GM03348 (cell line): ENCODE data around the gene NUDT16L1.

Source experiments
- DNase-seq: peaks from one replicate; pipeline ENCODE4 v3.0.0; 2012; ENCODE audit warnings: low spot score

Gene NUDT16L1

GRCh38 chr16:4664538-4665418 is 28.6 kb upstream of the NUDT16L1 start:
- DNase-seq = no peak

DNA sequence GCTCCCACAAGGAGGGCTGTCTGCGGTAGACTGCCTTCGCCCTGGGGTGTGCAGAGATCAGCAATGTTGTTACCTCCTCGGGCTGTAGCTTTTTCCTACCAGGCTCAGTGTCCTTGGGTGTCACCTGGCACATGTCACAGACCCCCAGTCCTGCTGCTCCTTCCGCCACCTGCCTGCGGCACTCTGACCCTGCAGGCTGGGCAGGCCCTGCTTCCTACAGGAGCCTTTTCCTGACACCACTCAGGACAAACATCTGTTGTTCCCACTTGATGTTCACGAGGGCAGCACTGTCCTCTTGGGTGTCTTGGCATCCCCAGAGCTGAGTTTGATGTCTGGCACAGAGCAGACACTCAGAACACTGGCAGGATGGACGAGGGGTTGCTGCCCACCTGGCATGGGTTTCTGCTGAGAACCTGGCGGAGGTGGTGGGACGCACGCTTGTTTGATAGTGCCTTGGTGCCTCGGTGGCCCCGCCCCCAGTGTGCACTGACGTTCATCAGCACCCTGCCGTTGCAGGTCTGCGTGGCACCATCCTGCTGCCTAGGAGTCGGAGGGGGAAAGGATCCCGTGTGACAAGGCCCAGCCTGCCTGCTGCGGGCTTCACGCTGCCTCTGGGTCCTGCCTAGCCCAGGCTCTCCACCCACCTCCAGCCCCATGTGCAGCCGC is 26.7 kb upstream of the NUDT16L1 start:
- no peak for DNase-seq

DNA sequence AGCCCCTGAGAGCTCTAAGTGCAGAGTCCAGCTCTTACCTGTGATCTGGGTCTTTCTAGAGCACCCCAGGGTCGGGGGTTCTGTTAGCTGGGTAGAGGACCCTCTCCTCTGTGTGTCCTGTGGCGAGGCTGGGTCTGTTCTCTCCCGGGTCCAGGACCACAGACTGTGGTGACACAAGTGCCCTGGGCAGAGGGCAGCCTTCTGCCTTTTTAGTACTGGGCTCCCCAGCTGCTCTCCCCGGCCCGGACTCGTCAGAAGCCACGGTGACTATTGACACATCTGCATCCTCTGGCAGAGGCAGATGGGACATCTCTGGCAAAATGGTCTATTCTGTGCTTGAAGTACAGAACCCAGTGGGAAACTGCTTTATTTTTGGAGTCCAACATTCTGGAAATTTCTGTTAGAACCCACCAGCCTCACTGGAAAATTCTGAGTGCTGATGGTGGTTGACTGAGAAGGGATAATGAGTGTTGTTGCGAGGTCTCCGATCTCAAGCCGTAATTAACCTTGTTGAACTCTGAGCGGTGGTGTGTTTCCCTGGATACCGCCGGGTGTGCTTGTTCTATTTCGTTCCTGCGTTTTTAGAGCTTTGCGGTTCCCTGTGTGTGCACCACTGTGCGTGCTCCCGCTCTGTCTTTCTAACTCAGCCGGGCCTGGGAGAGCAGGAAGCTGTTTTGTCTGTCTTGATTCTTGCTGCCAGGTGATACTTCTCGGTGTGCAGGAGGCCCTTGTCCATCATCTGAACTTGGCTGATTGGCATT is 26.0 kb upstream of the NUDT16L1 start:
- DNase-seq = no peak

GRCh38 chr16:4668313-4668960 is 24.9 kb upstream of the NUDT16L1 start:
- DNase-seq = no peak

- DNase-seq = no peak
These were observed 19.8 kb upstream of the NUDT16L1 start for GRCh38 chr16:4673387-4674046.

DNA sequence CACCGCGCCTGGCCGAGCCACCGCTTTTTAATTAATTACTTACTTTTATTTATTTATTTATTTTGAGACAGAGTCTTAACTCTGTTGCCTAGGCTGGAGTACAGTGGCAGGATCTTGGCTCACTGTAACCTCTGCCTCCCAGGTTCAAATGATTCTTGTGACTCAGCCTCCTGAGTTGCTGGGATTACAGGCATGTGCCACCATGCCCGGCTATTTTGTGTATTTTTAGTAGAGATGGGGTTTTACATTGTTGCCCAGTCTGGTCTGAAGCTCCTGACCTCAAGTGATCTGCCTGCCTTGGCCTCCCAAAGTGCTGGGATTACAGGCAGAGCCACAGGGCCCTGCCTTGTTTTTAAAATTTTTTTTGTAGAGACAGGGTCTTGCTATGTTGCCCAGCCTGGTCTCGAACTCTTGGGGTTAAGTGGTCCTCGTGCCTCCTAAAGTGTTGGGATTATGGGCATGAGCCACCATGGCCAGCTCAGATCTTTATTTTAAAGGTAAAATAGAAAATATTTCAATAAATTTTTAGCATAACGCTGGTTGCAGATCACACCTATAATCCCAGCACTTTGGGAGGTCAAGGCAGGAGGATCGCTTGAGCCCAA is 18.3 kb upstream of the NUDT16L1 start:
- DNase-seq = no peak

DNA sequence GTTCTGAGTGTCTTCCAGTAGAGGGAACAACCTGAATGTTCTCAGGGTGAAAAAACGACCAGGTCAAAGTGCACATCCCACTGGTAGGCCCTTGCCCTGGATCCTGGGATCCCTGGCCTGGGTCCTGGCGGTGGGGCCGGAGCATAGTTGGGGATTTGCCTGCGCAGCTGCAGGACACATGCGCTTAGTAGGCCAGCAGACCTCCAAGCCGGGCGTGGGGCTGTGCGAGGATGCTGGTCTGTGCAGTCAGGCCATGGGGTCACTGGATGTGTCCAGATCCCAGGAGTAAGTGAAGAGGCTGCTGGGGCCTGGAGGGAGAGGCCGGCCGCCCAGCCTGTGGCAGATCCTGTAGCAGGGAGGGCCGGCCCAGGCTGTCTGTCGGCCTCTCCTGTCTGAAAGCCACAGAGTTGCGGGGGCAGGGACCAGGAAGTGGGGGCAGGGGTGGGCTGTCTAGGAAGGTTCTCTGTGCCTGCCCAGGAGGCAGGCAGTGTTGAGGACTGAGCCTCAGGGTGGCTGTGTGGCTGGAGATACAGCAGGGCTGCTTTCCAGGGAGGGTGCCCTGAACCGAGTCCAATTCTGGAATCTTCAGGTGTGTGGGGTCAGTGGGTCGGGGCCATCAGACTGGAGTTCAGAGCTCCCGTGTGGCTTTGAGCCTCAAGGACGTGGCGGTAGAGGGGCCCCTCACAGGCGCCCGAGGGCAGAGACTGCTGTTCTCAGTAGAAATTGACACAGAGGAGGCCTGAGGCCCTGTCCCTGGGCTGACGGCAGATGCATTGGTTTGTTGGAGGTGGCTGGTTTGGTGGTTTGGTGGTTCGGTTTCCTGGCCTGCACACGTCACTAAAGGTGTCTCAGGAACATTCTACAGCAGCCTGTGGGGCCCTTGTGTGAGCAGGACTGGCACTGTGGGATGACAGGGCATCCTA is 17.2 kb upstream of the NUDT16L1 start:
- no peak for DNase-seq

GRCh38 chr16:4676831-4677230 is 16.5 kb upstream of the NUDT16L1 start:
- DNase-seq = no peak

GRCh38 chr16:4677390-4677789 is 16.0 kb upstream of the NUDT16L1 start:
- no peak for DNase-seq

GRCh38 chr16:4677994-4678393 is 15.4 kb upstream of the NUDT16L1 start:
- DNase-seq = no peak

DNA sequence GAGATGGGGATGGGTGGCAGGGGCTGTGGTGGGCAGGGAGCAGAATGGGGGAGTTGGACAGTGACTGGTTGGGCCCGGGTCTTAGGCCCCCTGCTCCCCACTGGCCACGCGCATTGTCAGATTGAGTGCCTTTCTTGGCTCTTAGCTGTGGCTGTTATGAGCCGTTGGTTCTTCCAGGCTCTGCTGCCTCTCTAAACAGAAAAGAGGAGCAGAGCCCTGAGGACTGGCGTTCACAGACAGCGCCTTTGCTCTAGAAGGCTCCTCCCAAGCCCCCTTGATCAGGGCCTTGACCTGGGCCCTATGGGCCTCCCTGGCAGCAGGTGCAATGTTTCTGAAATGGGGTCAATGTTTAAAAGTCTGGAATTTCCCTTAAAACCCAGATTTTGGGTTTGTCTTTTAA is 14.8 kb upstream of the NUDT16L1 start:
- no peak for DNase-seq

DNA sequence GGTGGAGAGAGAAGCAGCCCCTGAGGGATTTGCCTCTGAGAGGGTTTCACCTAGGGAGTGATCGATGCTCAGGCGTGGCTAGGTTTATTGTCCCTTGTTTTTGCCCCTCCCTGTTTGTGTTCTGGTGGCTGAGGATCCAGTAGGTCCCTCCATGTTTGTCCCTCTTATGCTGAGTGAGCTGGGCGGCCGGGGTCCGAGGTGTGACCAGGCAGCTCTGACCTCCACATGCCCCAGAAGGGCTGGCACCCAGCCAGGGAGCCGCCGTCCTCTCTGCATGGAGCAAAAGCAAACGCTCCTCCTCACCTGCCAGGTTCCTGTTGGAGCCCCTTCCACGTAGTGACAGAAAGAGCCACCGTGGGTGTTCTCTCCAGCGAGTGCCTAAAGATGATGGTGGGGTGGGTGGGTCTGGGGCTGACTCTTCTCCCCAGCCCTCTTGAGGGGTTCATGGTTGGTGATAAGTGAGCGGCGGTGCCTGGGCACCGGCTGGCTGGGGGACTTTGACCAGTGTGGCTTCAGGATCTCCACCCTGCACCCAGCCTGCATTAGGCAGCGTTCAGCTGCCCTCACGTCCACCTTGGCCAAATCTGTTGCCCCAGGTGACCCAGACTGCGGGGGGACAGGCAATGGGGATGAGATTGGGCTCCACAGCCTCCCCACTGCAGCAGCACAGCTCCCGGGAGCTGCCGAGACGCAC is 14.1 kb upstream of the NUDT16L1 start:
- DNase-seq = no peak

GRCh38 chr16:4679850-4680636 is 13.3 kb upstream of the NUDT16L1 start:
- DNase-seq = no peak

GRCh38 chr16:4680673-4681470 is 12.5 kb upstream of the NUDT16L1 start:
- no peak for DNase-seq

GRCh38 chr16:4681471-4682083 is 11.8 kb upstream of the NUDT16L1 start:
- no peak for DNase-seq

DNA sequence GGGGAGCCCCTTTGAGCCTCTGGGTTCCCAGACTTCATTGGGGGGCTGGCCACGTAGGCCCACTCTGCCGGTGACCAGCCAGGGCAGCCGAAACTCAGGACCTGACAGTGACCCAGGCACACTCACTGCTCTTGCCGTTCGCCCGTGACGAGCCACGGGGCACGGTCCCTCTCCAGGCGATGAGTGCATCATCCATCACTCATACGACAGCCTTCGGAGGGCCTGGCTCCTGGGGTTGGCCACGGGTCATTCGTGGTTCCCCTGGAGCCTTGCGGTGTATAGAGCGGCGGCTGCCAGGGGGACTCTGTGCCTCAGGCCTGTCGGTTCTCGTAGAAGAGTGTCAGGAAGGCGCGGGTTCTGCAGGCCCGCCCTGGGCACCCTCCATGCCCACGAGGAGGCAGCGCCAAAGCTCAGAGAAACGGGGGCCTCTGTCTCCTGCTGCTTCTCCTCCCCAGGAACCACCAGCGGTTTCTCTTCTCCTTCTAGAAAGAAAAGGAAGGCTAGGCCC is 11.2 kb upstream of the NUDT16L1 start:
- no peak for DNase-seq

DNA sequence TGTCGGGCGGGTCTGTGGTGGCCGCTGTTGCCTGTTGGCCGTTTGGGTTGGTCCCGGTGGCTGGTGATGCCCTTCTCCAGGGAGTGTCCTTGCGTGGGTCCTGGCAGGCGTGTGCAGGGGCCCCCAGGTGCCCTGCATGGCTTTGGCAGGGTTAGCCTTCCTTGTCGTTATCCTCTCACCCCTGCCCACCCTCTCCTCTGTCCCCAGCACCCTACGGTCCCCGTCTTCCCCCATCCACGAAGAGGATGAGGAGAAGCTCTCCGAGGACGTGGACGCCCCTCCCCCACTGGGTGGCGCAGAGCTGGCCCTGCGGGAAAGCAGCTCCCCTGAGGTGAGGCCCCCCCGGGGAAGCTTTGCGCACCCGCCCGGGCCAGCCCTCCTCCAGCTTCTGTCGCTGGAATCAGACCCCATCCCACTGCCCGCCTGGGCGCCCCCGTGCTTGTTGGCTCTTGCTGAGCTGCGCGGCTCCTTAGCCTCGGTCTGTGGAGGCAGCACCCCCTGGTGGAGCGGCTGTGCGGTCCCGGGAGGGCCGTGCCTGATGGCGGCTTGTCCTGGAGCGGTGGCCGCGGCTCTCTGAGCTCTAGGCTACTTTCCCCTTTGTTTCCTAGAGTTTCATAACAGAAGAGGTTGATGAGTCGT is 10.6 kb upstream of the NUDT16L1 start:
- DNase-seq = no peak
